ENCODE results near the gene PLEK.
"Not testable (repeated sequence)": the region's sequence is repeated elsewhere in the genome, so short reads cannot be mapped to it uniquely, and the experiment has no call there.

The PLEK gene

DNA sequence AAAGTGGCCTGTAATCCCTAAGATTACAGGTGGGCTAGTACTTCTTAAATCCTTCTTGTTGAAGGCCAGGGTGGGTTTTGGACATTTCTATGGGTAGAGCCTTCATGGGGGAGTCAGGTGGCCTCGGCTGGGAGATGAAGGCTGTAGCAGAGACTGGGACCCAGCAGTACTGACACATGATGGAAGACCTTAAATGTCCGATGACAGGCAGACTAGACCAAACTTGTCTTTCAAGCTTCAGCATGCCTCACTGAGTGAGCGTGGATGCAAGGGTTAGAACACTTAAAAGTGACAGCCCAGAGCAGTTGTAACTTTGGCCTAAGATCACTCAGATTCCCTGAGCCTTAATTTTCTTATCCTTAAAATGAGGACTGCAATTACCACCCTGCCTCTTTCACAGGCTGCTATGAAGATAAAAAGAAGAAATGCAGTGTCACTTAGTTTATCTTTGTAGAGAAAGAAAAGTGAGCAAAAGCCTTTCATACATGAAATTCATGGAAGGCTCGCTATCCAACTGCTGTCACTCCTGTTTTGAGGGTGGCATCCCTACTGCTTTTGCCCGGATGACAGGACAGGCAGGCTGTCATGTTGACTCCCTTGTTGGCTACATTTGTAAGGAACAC, 19.5 kb downstream of the PLEK start:
- no peak for DNase-seq (ENCODE audit: low read depth, low spot score)

DNA sequence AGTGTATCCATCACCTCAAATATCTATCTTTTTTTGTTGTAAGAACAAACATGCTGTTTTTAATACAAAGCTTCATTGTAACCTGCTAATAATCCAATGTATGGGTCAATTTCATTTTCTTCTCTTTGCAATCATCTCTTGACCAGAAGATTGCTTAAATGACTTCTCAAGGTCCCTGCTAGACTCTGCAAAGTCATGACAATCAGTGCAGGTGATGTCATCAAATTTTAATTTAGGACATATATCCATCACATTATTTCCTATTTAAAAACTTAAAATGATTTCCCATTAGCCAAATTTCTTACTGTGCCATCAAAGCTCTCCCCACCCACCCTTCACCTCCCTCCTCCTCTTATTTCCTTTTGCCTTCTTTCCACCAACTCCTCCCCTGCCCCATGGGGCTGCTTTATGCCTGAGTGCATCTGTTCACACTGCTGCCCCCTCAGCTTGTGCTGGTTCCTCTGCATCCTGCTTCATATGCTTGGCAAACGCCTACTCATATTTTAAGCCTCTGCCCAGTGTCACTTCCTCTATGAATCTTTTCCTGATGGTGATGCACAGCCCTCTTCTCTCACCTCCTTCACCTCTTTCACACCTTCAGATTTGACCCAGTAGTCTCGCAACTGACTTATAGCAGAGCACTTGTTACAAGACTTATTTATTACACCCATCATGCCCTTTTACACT, 20.3 kb downstream of the PLEK start:
- no peak for DNase-seq (ENCODE audit: low read depth, low spot score)

DNA sequence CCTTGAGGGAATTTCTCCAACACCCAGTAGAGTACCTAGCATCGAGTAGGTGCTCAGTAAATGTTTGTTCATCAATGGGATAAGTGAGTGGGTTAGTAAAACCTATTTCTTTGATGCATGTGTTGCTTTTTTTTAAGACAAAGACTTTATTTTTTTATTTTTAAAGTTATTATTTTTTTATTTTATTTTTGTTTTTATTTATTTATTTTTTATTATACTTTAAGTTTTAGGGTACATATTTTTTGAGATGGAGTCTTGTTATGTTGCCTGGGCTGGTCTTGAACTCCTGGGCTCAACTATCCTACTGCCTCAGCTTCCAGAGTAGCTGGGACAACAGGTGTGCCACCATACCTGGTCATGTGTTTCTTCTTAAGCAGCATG, 20.8 kb downstream of the PLEK start:
- no peak for DNase-seq (ENCODE audit: low read depth, low spot score)

DNA sequence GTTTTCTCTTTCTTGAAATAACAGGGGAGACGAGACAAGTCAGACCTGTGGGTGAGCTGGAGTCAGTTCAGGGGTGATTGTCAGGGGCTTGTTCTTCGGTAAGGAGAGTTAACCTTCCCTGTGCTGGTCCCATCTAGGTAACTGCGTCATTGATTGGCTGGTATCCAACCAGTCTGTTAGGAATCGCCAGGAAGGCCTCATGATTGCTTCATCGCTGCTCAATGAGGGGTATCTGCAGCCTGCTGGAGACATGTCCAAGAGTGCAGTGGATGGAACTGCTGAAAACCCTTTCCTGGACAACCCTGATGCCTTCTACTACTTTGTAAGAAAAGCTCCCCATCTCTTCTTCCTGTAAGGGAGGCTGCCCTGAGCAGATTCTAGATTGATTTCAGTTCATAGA, 21.3 kb downstream of the PLEK start:
- no peak for DNase-seq (ENCODE audit: low read depth, low spot score)

DNA sequence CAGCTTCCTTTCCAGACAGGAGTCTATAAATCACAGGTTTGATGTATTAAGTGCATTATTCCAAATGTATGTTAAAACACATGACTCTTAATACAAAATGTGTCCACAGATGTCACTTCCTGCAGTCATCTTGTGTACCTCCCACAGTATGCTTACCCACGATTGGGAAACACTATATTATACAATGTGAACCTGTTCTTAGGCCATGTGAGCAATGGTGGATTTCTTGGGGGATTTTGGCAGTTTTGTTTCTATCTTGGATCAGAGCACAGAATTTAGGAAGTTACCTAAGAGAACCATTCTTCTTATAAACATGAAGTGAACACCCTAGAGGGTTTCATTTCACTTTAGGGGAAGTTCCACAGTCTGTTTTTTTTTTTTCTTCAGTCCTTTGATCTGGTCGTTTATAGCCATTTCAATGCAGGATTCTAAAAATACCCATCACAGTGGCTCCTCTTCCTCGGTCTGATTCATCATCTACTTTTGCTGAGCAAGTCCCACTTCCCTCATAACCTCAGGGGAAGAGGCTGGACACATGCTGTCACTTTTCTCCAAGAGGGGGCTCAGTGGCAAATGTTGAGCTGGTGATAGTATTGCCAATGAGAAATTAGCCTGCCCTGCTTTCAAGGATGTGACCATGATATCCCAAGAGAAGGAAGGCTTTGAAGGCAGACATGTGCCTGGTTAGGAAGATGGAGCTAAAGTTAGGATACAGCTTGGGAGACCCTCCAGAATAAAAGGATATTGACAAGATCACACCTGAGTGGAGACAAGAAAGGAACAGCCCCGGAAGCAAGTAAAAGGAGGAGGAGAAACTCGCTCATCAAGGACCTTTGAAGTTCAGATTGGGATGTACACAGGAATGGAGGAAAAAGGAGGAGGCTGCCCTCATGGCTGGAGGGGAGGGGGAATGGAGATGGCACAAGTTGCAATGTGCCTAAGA, 22.6 kb downstream of the PLEK start:
- no peak for DNase-seq (ENCODE audit: low read depth, low spot score)

DNA sequence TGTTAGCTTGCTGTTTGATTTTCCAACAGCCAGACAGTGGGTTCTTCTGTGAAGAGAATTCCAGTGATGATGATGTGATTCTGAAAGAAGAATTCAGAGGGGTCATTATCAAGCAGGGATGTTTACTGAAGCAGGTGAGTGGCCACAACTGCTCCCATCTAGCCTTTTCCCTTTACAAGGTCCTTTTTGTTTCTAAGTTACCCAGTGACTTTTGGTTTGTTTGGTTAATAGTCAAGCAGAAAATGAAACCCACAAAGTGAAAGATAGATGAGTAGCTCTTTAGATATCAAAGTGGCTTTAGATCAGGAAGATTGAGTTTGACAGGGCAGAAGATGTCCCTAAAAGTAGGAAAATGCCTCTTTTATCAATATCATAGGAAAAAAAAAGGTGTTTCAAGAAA, 23.3 kb downstream of the PLEK start:
- DNase-seq (ENCODE audit: low read depth, low spot score) = no peak

DNA sequence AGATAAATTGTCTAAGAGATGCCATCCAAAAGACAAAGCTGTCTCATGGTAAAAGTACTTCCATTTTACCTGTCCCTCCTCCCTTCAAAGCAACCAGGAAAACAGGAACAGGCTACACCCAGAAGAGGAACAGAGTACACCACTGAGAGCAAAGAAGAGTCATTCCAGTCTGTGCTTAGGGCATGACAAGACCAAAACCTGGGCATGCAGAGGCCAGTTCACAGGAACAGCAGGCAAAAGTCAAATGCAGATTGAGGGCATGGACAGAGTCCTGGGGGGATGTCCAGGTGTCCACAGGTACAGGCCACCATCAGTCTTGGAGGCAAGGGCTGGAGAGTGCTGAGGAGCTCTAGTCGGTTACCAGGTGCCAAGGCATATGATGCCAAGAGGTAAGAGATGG, 23.7 kb downstream of the PLEK start:
- no peak for DNase-seq (ENCODE audit: low read depth, low spot score)

DNA sequence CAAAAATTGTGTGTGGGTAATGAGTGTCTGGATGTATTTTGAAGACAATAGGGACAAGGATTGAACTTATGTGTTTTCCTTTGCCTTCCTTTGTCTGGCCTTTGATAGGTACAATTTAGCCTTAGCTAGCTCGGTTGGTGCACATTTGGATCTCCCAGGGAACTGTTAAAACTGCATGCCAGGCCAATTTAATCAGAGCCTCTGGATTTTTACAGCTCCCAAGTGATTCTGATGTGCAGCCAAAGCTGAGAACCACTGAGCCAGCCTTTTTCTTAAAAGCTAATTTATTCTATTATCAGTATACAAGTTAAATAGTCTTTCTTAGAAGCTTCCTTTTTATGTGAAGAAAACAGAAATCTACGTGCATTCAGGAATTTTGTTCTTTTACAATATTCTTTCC, 25.0 kb downstream of the PLEK start:
- no peak for DNase-seq (ENCODE audit: low read depth, low spot score)

DNA sequence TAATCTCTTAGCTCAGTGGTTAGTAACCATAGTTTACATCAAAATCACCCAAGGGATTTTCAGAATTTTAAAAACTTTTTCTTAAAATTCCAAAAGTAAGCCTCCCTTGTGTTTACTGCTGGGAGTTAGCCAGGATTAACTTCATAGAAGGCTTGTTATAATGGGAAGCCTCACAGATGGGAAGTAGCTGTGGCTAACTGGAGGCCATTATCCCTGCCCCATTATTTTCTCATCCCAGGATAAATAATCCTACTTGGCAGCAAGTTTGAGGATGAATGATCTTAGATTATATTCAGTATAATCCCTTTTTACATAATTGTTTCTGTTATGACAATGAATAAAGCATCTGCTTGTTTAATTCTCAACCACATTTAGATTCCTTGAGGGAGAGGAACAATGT, 25.5 kb downstream of the PLEK start:
- DNase-seq (ENCODE audit: low read depth, low spot score) = no peak

DNA sequence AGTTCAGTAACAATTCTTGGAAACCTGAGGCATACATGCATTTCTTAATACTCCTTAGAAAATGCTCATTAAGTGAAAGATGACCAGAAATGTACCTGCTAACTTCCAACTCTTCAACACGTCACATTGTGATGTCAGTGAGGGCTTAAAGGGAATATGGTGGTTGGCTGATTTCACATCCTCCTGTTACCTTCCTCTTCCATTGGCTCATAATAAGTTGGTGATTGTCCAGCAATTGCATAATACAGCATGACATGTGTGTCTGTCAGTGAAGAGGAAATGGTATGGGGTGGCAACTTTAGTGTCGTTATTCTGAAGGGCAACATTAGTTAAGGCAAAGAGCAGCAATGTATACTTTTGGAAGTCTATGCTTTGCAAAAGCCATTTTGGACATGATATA, 26.0 kb downstream of the PLEK start:
- DNase-seq (ENCODE audit: low read depth, low spot score) = no peak

DNA sequence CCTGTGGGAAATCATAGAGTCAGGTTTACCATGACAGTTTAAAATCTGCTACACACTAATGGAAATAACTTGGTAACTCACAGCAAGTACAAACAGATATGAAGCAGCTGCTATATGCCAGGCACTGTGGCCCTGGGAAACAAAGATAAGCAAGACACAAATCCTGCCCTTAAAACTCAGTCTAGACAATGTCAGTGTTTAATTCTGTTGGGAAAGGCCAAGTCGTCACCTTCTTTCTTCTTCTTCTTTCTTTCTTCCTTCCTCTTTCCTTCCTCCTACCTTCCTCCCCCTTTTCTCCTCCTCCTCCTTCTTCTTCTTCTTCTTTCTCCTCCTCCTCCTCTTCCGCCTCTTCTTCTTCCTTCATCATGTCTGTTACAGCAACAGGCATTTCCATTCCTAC, 26.8 kb downstream of the PLEK start:
- no peak for DNase-seq (ENCODE audit: low read depth, low spot score)

DNA sequence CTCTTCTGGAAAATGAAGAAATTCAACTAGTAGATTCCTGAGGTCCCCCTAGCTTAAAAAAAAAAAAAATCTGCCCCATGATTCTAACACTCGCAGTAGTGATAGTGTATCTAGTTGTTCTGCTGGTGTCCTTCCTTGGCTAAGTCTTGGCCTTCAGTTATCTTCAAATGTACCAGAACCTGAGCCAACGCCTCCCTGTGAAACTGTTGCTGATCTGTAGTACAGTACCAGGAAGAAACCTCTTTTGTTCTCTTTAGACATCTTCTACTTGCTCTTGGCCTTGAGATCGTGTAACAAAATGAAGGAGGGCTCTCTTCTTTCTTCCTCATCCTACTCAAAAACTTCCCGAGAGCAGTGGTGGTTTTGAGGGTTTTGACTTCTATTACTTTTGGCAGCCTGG, 31.0 kb downstream of the PLEK start:
- no peak for DNase-seq (ENCODE audit: low read depth, low spot score)

DNA sequence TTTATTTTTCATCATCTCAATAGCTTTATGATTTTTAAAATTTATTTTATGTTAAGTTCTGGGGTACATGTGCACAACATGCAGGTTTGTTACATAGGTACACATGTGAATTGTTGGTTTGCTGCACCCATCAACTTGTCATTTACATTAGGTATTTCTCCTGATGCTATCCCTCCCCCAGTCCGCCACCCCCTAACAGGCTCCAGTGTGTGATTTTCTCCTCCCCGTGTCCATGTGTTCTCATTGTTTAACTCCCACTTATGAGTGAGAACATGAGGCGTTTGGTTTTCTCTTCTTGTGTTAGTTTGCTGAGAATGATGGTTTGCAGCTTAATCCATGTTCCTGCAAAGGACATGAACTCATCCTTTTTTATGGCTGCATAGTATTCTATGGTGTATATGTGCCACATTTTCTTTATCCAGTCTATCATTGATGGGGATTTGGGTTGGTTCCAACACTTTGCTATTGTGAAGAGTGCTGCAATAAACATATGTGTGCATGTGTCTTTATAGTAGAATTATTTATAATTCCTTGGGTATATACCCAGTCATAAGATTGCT, 32.7 kb downstream of the PLEK start:
- not testable (repeated sequence) for DNase-seq (ENCODE audit: low read depth, low spot score)

DNA sequence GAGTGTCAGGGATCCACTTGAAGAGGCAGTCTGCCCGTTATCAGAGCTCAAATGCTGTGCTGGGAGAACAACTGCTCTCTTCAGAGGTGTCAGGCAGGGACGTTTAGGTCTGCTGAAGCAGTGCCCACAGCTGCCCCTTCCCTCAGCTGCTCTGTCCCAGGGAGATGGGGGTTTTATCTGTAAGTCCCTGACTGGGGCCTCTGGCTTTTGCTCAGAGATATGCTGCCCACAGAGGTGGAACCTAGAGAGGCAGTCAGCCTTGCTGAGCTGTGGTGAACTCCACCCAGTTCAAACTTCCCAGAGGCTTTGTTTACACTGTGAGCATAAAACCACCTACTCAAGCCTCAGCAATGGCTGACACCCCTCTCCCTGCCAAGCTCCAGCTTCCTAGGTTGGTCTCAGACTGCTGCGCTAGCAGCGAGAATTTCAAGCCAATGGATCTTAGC, 38.1 kb downstream of the PLEK start:
- no peak for DNase-seq (ENCODE audit: low read depth, low spot score)

DNA sequence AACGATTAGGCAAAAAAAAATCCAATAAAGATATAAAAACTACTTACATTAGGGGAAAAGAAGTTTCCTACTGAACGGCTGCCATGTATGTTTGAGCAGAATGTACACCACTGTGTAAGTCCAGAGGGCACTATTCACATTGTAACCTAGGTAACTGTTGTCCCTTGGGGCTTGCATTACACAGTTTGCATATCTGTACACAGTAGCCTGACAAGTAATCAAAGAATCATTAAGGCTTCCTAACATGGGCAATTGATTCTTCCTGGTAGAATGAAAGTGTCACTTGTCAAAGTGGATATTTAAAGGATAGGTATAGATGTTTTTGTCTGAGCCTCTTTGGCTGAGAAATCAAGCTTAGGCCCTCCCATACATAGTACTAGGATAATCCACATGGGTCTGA, 39.1 kb downstream of the PLEK start:
- no peak for DNase-seq (ENCODE audit: low read depth, low spot score)

DNA sequence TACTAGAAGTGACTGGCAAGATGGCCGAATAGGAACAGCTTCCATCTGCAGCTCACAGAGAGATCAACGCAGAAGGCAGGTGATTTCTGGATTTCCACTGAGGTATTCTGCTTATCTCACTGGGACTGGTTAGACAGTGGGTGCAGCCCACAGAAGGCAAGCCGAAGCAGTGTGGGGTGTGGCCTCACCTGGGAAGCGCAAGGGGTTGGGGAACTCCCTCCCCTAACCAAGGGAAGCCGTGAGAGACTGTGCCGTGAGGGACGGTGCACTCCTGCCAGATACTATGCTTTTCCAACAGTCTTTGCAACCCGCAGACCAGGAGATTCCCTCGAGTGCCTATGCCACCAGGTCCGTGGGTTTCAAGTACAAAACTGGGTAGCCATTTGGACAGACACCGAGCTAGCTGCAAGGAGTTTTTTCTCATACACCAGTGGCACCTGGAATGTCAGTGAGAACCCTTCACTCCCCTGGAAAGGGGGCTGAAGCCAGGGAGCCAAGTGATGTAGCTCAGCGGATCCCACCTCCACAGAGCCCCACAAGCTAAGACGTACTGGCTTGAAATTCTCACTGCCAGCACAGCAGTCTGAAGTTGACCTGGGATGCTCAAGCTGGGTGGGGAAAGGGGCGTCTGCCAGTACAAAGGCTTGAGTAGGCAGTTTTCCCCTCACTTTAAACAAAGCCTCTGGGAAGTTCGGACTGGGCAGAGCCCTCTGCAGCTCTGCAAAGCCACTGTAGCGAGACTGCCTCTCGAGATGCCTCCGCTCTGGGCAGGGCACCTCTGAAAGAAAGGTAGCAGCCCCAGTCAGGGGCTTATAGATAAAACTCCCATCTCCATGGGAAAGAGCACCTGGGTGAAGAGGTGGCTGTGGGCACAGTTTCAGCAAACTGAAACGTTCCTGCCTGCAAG, 40.1 kb downstream of the PLEK start:
- no peak for DNase-seq (ENCODE audit: low read depth, low spot score)

DNA sequence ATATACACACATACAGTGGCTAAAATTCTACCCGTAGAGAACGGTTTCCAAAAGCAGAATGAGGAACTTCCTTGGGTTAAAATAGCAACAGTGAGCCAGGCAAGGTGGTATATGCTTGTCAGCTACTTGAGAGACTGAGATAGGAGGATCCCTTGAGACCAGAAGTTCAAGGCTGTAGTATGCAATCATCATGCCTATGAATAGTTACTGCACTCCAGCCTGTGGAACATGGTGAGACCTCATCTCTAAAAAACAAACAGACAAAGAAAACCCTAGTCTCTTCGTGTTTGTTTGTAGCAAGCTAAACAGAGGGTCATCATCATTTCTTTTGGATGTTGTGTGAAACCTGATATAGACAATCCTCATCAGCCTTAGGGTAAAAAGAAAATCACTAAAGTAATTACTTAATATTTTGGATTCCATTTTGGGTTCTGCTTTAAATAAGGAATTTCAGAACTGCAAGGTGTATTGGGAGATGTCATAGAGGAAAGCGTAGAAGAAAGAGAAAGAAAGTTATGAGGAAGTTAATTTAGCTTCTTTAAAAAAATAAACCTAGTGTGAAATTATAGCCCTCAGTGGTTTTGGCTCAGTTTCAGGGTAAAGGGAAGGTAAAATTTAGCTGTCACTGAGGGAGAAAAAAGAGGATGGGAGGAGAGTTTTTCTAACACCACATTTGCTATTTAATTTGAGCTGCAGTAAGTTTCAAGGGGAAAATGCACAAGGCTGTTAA, 46.5 kb downstream of the PLEK start:
- no peak for DNase-seq (ENCODE audit: low read depth, low spot score)

DNA sequence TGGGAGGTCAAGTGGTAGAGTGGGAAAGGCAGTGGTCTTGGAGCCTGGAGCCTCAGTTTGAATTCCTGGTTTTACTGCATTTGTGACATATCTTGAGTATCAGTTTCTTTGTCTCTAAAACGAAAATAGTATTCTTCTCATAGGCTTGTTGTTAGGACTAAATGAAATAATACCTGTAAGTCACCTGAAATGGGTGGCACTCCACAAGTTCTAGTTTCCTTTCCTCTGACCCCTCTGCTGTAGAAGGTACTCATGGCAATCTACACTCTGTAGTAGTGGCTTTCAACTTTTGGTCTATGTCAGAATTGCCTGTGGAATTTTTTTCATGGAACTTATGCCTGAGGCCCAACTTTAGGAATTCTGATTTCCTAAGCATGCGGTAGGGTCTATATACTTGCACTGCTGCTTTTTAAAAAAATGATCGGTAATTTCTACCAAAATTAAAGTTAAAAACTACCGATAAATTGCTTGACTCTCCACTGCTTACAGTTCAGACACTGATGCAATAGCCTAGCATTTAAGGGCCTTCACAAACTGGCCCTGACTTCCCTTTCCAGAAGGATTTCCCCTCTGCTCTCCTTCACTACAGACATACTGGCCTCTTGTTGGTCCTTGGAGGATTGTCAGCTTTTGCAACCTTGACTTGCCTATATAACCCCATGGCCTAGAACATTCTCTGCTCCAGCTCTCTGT, 47.2 kb downstream of the PLEK start:
- no peak for DNase-seq (ENCODE audit: low read depth, low spot score)

DNA sequence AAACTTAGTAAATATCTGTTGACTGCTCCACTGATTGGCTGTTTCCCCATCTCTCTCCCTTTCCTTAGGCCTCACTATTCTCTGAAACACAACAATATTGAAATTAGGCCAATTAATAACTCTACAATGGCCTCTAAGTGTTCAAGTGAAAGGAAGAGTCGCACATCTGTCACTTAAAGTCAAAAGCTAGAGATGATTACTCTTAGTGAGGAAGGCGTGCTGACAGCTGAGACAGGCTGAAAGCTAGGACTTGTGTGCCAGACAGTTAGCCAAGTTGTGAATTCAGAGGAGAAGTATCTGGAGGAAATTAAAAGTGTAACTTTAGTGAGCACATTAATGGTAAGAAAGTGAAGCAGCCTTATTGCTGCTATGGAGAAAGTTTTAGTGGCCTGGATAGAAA, 48.4 kb downstream of the PLEK start:
- no peak for DNase-seq (ENCODE audit: low read depth, low spot score)

DNA sequence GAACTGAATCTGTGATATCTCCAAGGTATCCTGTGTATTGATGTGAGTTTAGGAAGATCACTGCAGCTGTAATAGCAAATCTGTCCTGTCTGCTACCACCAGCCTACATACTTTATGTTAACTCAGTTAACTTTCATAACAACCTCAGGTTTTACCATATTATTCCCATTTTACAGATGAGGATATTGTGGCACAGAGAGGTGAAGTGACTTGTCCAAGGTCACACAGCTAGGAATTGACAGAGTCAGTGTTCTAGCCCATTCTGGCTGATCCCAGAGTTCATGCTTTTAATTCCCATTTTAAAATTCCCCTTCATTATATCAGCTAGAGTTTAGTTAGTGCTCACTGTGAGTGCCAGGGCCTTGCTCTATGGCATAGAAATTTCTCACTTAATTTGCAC, 49.4 kb downstream of the PLEK start:
- no peak for DNase-seq (ENCODE audit: low read depth, low spot score)

All from smooth muscle cell of the brain vasculature (primary cell).